ENCODE results near the gene FFAR3.
"Not testable (repeated sequence)": the region's sequence is repeated elsewhere in the genome, so short reads cannot be mapped to it uniquely, and the experiment has no call there.

FFAR3 gene

GRCh38 chr19:35378356-35378755 is 20.1 kb downstream of the FFAR3 start:
- no peak for DNase-seq

DNA sequence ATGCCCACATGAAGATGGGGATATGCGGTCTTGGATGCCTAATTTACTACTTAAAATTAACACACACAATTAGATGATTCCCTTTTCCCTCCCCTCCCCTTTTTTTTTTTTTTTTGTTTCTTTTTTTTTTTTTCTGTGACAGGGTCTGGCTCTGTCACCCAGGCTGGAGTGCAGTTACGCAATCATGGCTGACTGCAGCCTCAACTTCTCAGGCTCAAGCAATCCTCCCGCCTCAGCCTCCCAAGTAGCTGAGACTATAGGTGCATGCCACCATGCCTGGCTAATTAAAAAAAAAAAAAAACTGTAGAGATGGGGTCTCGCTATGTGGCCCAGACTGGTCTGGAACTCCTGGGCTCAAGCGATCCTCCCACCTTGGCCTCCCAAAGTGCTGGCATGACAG is 21.3 kb downstream of the FFAR3 start:
- not testable (repeated sequence) for DNase-seq

- DNase-seq = no peak
Measured at GRCh38 chr19:35379992-35380391, 21.7 kb downstream of the FFAR3 start.

DNA sequence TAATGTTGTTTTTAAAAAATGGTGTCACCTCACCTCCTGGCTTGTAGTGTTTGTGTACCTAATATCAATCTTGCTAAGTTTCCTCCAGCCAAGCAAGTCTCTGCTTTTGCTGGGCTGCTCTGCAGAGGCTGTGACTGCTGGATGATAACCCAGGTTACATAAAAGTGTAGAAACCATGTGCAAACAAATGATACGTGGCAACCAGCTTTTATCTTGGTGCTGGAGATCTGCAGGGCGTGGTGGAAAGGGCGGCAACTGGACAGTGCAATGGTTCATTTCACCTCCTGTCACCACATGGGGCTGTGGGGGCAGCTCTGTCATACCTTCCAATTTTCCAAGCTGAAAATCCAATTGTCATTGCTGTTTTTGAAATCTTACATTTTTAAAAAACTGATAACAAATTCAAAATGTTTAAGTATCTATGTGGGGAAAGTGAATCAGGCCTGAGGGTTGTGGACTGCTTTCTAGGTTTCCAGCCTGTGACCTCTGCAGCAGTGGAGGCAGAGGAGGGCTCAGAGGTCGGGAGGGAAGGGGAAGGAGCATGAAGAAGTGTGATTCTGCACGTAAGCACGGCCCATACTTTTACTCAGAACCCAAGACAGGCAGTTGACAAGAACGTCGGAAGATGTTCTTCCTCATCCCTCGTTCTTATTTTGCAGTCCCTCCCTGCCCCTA is 22.3 kb downstream of the FFAR3 start:
- no peak for DNase-seq

DNA sequence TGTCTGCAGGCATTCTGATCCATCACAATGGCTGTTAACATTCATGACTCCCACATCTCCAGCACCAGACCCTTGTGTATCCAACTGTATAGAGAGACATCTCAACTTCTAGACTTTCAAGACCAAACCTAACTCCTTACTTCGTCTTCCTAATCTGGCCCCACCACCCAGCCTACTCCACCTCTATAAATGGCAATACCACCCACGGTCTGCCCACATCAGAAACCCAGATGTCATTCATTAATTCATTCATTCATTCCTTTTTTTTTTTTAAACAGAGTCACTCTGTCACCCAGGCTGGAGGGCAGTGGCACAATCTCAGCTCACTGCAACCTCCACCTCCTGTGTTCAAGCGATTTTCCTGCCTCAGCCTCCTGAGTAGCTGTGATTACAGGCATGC is 23.1 kb downstream of the FFAR3 start:
- DNase-seq = no peak

GRCh38 chr19:35381926-35382325 is 23.7 kb downstream of the FFAR3 start:
- no peak for DNase-seq

GRCh38 chr19:35383536-35383935 is 25.3 kb downstream of the FFAR3 start:
- DNase-seq = no peak

DNA sequence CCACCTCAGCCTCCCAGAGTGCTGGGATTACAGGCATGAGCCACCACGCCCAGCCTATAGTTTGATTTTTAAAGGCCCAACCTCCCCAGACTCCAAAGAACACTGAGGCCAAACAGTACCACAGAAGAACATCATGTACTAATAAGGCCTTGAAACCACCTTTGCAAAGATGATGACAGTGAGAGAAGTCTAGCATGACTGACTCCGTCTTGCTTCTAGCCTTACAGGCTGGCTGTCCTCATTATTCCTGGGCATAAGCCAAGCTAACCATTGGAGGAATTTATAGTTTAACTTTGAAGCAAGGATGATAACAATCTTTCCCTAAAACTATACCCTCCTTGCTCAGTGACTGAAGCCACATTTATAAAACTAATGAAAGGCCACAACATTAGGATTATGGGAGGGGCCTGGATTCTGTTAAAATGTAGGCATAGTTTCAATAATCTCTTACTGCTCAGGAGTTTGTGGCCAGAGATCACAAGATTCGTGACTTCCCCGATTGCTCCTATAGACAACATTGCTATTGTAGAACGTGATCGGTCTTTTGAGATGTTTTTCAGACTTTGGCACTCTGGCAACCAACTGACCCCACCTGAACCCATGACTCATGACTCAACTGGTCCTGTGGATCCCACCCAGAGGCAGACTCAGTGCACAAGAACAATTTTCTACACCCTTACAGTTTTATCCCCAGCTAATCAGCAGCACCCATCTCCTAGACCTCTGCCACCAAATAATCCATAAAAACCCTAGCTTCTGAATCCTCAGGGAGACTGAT is 30.2 kb downstream of the FFAR3 start:
- DNase-seq = no peak

DNA sequence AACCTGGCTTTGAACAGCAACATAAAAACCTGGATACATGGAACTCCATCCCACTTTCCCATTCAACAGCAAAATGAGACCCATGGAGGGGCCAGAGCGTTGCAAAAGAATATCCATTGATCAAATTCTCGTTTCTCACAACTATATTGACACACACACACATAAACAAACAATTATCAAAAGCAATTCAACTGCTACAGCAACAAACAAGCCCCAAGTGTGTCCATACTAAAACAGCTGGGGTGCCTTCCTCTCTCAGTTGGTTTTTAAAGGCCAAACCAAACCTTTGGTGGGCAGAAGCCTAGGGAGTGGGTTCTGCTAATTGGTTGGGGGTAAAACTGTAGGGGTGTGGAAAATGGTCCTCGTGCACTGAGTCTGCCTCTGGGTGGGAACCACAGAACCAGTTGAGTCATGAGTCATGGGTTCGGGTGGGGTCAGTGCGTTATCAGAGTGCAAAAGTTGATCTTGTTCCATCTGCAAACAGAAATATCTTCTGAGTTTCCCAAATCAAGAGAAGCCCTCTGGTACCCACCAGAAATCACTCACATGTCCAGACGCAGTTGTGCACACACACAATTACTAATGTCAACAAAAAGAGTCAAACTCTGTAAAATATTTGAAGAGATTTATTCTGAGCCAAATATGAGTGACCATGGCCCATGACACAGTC is 31.1 kb downstream of the FFAR3 start:
- no peak for DNase-seq

DNA sequence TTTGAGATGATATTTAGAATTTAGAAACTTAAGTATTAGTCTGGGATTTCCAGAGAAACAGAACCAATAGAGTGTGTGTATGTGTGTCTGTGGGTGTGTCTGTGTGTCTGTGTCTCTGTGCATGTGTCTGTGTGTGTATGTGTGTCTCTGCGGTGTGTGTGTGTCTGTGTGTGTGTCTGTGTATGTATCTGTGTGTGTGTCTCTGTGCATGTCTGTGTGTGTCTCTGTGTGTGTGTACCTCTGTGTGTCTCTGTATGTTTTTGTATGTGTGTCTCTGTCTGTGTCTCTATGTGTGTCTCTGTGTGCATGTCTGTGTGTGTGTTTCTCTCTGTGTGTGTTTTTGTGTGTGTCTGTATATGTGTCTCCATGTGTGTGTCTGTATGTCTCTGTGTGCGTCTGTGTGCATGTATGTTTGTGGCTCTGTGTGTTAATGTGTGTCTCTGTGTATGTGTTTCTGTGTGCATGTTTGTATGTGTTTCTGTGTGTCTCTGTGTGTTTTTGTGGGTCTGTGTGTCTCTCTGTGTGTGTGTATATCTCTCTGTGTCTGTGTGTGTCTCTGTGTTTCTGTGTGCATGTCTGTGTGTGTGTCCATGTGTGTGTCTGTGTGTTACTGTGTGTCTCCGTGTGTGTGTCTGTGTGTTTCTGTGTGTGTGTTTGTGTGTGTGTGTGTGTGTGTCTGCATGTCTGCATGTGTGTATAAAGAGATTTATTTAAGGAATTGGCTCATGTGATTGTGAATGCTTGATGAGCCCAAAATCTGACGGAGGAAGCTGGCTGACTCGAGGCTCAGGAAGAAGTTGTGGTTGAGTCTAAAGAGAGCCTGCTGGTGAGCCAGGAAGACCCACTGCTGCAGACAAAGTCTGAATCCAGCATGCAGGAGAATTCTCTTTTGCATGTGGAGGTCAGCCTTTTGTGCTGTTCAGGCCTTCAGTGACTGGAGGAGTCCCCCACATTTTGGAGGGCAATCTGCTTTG is 34.8 kb downstream of the FFAR3 start:
- DNase-seq = peak; percentile 28

GRCh38 chr19:35395382-35396199 is 37.3 kb downstream of the FFAR3 start:
- DNase-seq = no peak

- DNase-seq = no peak
Measured at GRCh38 chr19:35396240-35396885, 38.1 kb downstream of the FFAR3 start.

DNA sequence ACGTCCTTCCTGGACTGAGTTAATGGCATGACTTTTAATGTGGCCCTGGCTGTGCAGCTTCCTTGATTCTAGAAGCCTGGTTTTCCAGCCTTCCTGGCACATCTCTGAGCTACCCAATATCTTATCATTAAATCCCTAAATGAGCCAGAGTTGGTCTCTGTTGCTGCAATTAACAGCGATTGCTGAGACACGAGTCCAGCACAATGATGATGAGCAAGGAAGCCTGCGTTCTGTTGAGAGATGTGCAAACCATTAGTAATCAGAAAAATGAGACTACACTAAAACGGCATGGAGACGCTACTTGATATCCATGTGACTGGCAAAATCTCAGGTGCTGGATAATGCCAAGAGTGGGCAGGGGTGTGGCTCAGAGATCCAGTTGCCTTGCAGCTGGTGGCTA is 38.8 kb downstream of the FFAR3 start:
- DNase-seq = no peak

DNA sequence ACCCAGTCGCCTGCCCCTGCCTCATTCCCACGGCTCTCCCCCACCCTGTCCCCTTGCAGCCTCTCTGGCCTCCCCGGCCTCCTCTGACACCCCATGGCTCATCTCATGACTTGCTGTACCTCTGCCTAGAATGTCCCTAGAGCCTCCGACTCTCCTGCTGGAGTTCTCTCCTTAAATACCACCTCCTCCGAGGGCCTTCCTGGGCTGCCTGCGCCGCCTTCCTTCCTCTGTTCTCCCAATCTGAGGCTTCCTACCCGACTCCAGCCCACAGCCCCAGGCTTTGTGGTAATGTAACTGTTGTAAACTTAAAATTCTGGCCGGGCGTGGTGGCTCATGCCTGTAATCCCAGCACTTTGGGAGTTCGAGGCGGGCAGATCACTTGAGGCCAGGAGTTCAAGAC is 40.3 kb downstream of the FFAR3 start:
- DNase-seq = no peak

- no peak for DNase-seq
Measured at GRCh38 chr19:35399231-35399630, 41.0 kb downstream of the FFAR3 start.

GRCh38 chr19:35399948-35400772 is 41.9 kb downstream of the FFAR3 start:
- no peak for DNase-seq

GRCh38 chr19:35400773-35401100 is 42.5 kb downstream of the FFAR3 start:
- DNase-seq = no peak

GRCh38 chr19:35401416-35401815 is 43.2 kb downstream of the FFAR3 start:
- DNase-seq = not testable (repeated sequence)

DNA sequence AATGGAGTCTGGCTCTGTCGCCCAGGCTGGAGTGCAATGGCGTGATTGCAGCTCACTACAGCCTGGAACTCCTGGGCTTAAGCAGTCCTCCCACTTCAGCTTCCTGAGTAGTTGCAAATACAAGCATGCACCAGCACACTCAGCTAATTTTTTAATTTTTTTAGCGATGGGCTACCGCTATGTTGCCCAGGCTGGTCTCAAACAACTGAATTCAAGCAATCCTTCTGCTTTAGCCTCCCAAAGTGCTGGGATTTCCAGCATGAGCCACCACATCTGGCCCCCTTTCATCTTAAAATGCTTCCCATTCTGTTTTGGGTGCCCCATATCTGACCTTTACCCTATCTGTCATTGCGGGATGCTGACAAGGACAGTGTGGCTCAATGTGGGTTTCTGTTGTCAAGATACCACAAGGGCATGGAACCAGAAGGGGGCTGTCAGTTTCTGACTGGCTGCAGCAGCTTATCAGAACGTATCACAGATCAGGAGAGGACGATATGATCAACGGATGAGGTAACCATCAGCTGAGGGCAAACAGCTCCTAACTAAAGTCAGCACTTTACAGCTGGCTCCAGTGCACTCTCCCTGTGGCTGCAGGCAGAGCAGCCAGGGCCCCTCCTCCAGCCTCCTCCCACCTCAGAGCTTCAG is 45.0 kb downstream of the FFAR3 start:
- no peak for DNase-seq

Data from GDM1 (cell line).